ENCODE data around the gene FCAR.
"Not testable (repeated sequence)": the region's sequence is repeated elsewhere in the genome, so short reads cannot be mapped to it uniquely, and the experiment has no call there.

Gene FCAR

DNA sequence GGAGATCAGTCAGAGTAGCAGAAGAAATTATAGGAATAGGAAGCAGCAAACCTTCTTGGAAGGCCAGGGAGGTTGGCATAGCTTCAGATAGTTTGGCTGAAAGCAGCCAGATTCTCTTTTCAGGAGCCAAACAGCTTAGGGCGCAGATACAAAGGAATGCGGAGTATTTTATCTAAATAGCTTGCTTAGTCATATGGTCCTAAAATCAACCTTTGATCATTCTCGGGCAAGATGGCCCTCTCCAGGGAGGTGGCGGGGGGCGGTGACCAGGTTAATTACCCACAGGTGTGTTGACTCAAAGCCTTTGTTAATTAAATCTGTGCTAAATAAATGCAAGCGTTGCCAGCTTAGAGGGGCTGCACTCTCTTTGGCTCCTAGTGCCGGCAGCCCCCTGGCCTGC lies 19.4 kb downstream of the FCAR start:
- Histone ChIP-seq H3K4me2 (no peak overlapping the region), H3K9ac (no peak overlapping the region), H2AFZ (ENCODE audit: low read depth) (no peak overlapping the region), H3K27ac (no peak overlapping the region), H4K20me1 (ENCODE audit: insufficient read depth) (no peaks in the 10 kb centered on the region), H3K27me3 (ENCODE audit: insufficient read depth, low read depth) (peaks cover 12% of the 10 kb centered on the region; the same call in 1 of the 2 replicates), H3K4me3 (IDR thresholded peaks at IDR 0.05; ENCODE audit: insufficient read depth, low read depth, low read length) (no peak overlapping the region), H3K4me1 (ENCODE audit: low read depth, poor library complexity, severe bottlenecking) (no peaks in the 10 kb centered on the region), H3K79me2 (ENCODE audit: insufficient read depth, low read depth) (no peaks in the 10 kb centered on the region), H3K36me3 (ENCODE audit: insufficient read depth) (no peaks in the 10 kb centered on the region)
- TF ChIP-seq, protein P1, sequence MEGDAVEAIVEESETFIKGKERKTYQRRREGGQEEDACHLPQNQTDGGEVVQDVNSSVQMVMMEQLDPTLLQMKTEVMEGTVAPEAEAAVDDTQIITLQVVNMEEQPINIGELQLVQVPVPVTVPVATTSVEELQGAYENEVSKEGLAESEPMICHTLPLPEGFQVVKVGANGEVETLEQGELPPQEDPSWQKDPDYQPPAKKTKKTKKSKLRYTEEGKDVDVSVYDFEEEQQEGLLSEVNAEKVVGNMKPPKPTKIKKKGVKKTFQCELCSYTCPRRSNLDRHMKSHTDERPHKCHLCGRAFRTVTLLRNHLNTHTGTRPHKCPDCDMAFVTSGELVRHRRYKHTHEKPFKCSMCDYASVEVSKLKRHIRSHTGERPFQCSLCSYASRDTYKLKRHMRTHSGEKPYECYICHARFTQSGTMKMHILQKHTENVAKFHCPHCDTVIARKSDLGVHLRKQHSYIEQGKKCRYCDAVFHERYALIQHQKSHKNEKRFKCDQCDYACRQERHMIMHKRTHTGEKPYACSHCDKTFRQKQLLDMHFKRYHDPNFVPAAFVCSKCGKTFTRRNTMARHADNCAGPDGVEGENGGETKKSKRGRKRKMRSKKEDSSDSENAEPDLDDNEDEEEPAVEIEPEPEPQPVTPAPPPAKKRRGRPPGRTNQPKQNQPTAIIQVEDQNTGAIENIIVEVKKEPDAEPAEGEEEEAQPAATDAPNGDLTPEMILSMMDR (conservative IDR thresholded peaks at IDR 0.05; ENCODE audit: low read depth, low read length): no peak

DNA sequence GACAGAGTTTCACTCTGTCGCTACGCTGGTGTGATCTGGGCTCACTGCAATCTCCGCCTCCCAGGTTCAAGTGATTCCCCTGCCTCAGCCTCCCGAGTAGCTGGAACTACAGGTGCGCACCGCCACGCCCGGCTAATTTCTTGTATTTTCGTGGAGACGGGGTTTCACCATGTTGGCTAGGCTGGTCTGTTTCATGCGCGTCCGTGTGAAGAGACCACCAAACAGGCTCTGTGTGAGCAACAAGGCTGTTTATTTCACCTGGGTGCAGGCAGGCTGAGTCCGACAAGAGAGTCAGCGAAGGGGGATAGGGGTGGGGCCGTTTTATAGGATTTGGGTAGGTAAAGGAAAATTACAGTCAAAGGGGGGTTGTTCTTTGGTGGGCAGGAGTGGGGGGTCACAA lies 20.1 kb downstream of the FCAR start:
- H3K36me3 ChIP-seq (ENCODE audit: insufficient read depth); H4K20me1 ChIP-seq (ENCODE audit: insufficient read depth); H3K9ac ChIP-seq; H3K4me3 ChIP-seq (IDR thresholded peaks at IDR 0.05; ENCODE audit: insufficient read depth, low read depth, low read length); H3K79me2 ChIP-seq (ENCODE audit: insufficient read depth, low read depth); H2AFZ ChIP-seq (ENCODE audit: low read depth); H3K4me2 ChIP-seq; H3K4me1 ChIP-seq (ENCODE audit: low read depth, poor library complexity, severe bottlenecking); H3K27ac ChIP-seq: not testable (repeated sequence)
- H3K27me3 ChIP-seq (ENCODE audit: insufficient read depth, low read depth): peaks cover 19% of the 10 kb centered on the region; the same call in 1 of the 2 replicates

DNA sequence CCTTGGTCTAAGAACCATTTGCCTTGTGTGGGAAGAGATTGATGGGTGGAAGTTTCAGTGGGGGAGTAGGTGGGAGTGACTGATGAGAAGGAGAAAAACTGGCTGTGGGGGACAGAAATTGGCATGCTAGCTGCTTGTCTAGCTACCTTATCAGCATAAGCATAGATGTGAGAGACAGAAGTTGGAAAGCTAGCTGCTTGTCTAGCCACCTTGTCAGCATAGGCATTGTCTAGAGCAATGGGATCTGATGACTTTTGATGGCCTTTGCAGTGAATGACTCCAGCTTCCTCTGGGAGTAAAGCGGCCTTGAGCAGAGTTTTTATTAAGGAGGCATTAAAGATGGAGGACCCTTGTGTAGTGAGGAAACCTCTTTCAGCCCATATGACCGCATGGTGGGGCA lies 22.0 kb downstream of the FCAR start:
- no peaks in the 10 kb centered on the region for H3K36me3 ChIP-seq (ENCODE audit: insufficient read depth)
- H4K20me1 ChIP-seq (ENCODE audit: insufficient read depth): no peaks in the 10 kb centered on the region
- TF ChIP-seq, protein P1 (conservative IDR thresholded peaks at IDR 0.05; ENCODE audit: low read depth, low read length): no peak
- no peak overlapping the region for H3K27ac ChIP-seq
- H2AFZ ChIP-seq (ENCODE audit: low read depth): no peak overlapping the region
- H3K79me2 ChIP-seq (ENCODE audit: insufficient read depth, low read depth): no peaks in the 10 kb centered on the region
- H3K9ac ChIP-seq: no peak overlapping the region
- H3K4me3 ChIP-seq (IDR thresholded peaks at IDR 0.05; ENCODE audit: insufficient read depth, low read depth, low read length): no peak overlapping the region
- no peak overlapping the region for H3K4me2 ChIP-seq
- no peaks in the 10 kb centered on the region for H3K4me1 ChIP-seq (ENCODE audit: low read depth, poor library complexity, severe bottlenecking)
- H3K27me3 ChIP-seq (ENCODE audit: insufficient read depth, low read depth): peaks cover 31% of the 10 kb centered on the region; the same call in 1 of the 2 replicates

DNA sequence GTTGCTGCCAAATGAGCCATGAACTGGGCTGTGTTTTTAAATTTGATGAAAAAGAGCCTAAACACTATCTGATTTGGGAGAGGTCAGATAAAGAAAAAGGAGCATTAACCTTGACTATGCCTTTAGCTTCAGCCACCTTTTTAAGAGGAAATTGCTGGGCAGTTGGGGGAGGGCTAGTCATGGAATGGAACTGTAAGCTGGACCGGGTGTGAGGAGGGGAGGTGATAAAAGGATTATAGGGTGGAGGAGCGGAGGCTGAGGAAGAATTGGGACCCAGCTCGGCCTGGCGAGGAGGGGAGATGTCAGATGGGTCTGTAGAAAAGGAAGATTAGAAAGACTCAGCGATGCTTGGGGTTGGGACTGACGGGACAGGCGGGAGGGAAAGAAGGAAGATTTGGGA lies 24.6 kb downstream of the FCAR start:
- H3K9ac ChIP-seq; H3K36me3 ChIP-seq (ENCODE audit: insufficient read depth); H3K79me2 ChIP-seq (ENCODE audit: insufficient read depth, low read depth); H3K4me2 ChIP-seq; H3K4me3 ChIP-seq (IDR thresholded peaks at IDR 0.05; ENCODE audit: insufficient read depth, low read depth, low read length); H3K4me1 ChIP-seq (ENCODE audit: low read depth, poor library complexity, severe bottlenecking); H3K27ac ChIP-seq; H2AFZ ChIP-seq (ENCODE audit: low read depth); H4K20me1 ChIP-seq (ENCODE audit: insufficient read depth): not testable (repeated sequence)
- peaks cover 34% of the 10 kb centered on the region; the same call in 1 of the 2 replicates for H3K27me3 ChIP-seq (ENCODE audit: insufficient read depth, low read depth)

DNA sequence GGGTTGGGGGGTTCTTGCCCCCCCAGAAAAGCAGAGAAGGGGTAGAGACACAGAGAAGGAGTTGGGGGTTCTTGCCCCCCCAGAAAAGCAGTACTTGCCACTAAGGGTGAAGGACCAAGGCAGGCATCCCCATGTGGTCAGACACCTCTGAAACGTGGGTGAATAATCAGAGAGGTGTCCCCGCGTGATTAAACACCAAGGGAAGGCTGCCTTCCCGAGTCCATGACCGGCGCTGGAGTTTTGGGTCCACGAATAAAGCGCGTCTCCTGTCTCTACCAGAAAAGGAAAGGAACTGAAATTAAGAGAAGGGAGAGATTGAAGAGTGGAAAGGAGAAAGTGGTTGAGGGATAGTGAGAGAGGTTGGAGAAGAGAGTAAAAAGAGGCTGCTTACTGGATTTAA lies 25.6 kb downstream of the FCAR start:
- H3K4me1 ChIP-seq (ENCODE audit: low read depth, poor library complexity, severe bottlenecking); H3K27ac ChIP-seq; H3K9ac ChIP-seq; H3K4me2 ChIP-seq; H2AFZ ChIP-seq (ENCODE audit: low read depth); H3K79me2 ChIP-seq (ENCODE audit: insufficient read depth, low read depth); H4K20me1 ChIP-seq (ENCODE audit: insufficient read depth); H3K4me3 ChIP-seq (IDR thresholded peaks at IDR 0.05; ENCODE audit: insufficient read depth, low read depth, low read length); H3K36me3 ChIP-seq (ENCODE audit: insufficient read depth): not testable (repeated sequence)
- H3K27me3 ChIP-seq (ENCODE audit: insufficient read depth, low read depth): peaks cover 34% of the 10 kb centered on the region; the same call in 1 of the 2 replicates

DNA sequence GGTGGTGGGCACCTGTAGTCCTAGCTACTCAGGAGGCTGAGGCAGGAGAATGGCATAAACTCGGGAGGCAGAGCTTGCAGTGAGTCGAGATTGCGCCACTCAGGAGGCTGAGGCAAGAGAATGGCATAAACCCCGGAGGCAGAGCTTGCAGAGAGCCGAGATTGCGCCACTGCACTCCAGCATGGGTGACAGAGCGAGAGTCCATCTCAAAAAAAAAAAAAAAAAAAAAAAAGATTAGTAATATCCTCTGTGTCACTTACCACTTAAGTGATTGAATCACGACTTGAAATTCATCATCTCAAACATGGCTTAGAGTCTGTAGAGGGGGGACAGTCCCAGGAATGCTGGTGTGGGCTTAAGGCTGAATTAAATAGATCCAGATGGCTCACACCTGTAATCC lies 27.1 kb downstream of the FCAR start:
- not testable (repeated sequence) for H3K4me1 ChIP-seq (ENCODE audit: low read depth, poor library complexity, severe bottlenecking); H3K4me3 ChIP-seq (IDR thresholded peaks at IDR 0.05; ENCODE audit: insufficient read depth, low read depth, low read length); H3K36me3 ChIP-seq (ENCODE audit: insufficient read depth); H3K27ac ChIP-seq; H4K20me1 ChIP-seq (ENCODE audit: insufficient read depth); H2AFZ ChIP-seq (ENCODE audit: low read depth); H3K4me2 ChIP-seq; H3K79me2 ChIP-seq (ENCODE audit: insufficient read depth, low read depth); H3K9ac ChIP-seq
- H3K27me3 ChIP-seq (ENCODE audit: insufficient read depth, low read depth): peaks cover 31% of the 10 kb centered on the region; the same call in 1 of the 2 replicates

Data from KMS-11 (cell line).